Measurements from ENCODE around the gene CDH4. TPM values are rescaled to one million over a fixed set of nuclear protein-coding genes. Genes with fewer than 3 reads are reported as not detected.

The CDH4 gene
- total and polyA plus RNA-seq, 2 donors from 2014 or later, result 1.1 TPM; not detected in 1

- Histone ChIP-seq H3K36me3 (ENCODE audit: control insufficient read depth in 2 of 3, insufficient read depth in 3 of 3, low read length in 3 of 3) (no peaks in the 10 kb centered on the region), H3K27me3 (ENCODE audit: control insufficient read depth, insufficient read depth, low read length) (no peaks in the 10 kb centered on the region), H3K4me1 (ENCODE audit: control insufficient read depth in 2 of 3, insufficient read depth in 2 of 3, low read depth in 1 of 3, low read length in 3 of 3) (no peaks in the 10 kb centered on the region), H3K27ac (ENCODE audit: low read depth in 2 of 2, low read length in 2 of 2) (no peak overlapping the region), H3K9me3 (ENCODE audit: control insufficient read depth in 2 of 3, insufficient read depth in 1 of 3, low read length in 3 of 3) (no peaks in the 10 kb centered on the region), H3K4me3 (ENCODE audit: low read length in 3 of 3) (no peak overlapping the region), H3K9ac (ENCODE audit: low read length in 3 of 3) (no peak overlapping the region)
- intact Hi-C loops (cut with DNase I), result no loop called here
- DNase-seq, result peak in 1 of 5 donors; percentile 5
- no peak for TF ChIP-seq CTCF (IDR thresholded peaks at IDR 0.05; ENCODE audit: borderline replicate concordance, extremely low read depth, insufficient read depth)
- FAIRE-seq, result no peak
These were observed 206.2 kb downstream of the CDH4 start for GRCh38 chr20:61458146-61458746.

GRCh38 chr20:61459266-61459665 is 207.2 kb downstream of the CDH4 start:
- no peaks in the 10 kb centered on the region for H3K4me1 ChIP-seq (ENCODE audit: control insufficient read depth in 2 of 3, insufficient read depth in 2 of 3, low read depth in 1 of 3, low read length in 3 of 3)
- H3K36me3 ChIP-seq (ENCODE audit: control insufficient read depth in 2 of 3, insufficient read depth in 3 of 3, low read length in 3 of 3), result no peaks in the 10 kb centered on the region
- DNase-seq (no peak), FAIRE-seq (no peak)
- no peak overlapping the region for H3K4me3 ChIP-seq (ENCODE audit: low read length in 3 of 3)
- intact Hi-C loops (cut with DNase I), result no loop called here
- no peak overlapping the region for H3K9ac ChIP-seq (ENCODE audit: low read length in 3 of 3)
- no peak for TF ChIP-seq CTCF (IDR thresholded peaks at IDR 0.05; ENCODE audit: borderline replicate concordance, extremely low read depth, insufficient read depth)
- H3K9me3 ChIP-seq (ENCODE audit: control insufficient read depth in 2 of 3, insufficient read depth in 1 of 3, low read length in 3 of 3), result no peaks in the 10 kb centered on the region
- H3K27ac ChIP-seq (ENCODE audit: low read depth in 2 of 2, low read length in 2 of 2), result no peak overlapping the region
- H3K27me3 ChIP-seq (ENCODE audit: control insufficient read depth, insufficient read depth, low read length), result no peaks in the 10 kb centered on the region

GRCh38 chr20:61459705-61460104 is 207.6 kb downstream of the CDH4 start:
- intact Hi-C loops (cut with DNase I), result no loop called here
- Histone ChIP-seq H3K27ac (ENCODE audit: low read depth in 2 of 2, low read length in 2 of 2) (no peak overlapping the region), H3K9me3 (ENCODE audit: control insufficient read depth in 2 of 3, insufficient read depth in 1 of 3, low read length in 3 of 3) (no peaks in the 10 kb centered on the region), H3K27me3 (ENCODE audit: control insufficient read depth, insufficient read depth, low read length) (no peaks in the 10 kb centered on the region), H3K4me3 (ENCODE audit: low read length in 3 of 3) (no peak overlapping the region), H3K4me1 (ENCODE audit: control insufficient read depth in 2 of 3, insufficient read depth in 2 of 3, low read depth in 1 of 3, low read length in 3 of 3) (no peaks in the 10 kb centered on the region), H3K9ac (ENCODE audit: low read length in 3 of 3) (no peak overlapping the region), H3K36me3 (ENCODE audit: control insufficient read depth in 2 of 3, insufficient read depth in 3 of 3, low read length in 3 of 3) (no peaks in the 10 kb centered on the region)
- peak in 1 of 5 donors; percentile 17 for DNase-seq
- FAIRE-seq, result no peak
- TF ChIP-seq CTCF (IDR thresholded peaks at IDR 0.05; ENCODE audit: borderline replicate concordance, extremely low read depth, insufficient read depth), result no peak

All from kidney (tissue), 14 donors.